HG03025 (cell line): ENCODE data around the gene G3BP2.

ENCODE experiments used
- ATAC-seq: cut with Tn5 transposase; IDR thresholded peaks from one replicate; pipeline ENCODE4 v1.9.1; 2021; ENCODE audit warnings: mild to moderate bottlenecking, moderate library complexity; ENCODE audit not compliant: unreplicated experiment, low FRiP score

Gene G3BP2

DNA sequence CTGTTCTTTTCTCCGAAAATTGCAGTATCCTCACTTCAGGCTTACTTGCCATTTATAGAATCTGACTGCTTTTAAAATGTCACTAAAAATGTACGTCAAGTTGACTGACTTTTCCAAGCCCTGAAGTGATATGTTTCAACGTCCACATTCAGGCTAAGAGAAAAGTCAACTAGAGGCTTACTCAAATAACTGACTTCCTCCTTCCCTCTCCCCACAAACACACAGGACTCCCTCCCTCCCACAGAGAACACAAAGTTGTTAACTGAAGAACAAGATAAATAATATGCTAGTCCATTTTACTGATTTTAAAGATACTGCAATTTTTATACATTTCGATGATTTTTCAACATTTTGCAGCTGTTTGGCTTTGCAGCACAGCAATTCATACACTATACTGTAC lies 29.1 kb downstream of the G3BP2 start:
- no peak for ATAC-seq

DNA sequence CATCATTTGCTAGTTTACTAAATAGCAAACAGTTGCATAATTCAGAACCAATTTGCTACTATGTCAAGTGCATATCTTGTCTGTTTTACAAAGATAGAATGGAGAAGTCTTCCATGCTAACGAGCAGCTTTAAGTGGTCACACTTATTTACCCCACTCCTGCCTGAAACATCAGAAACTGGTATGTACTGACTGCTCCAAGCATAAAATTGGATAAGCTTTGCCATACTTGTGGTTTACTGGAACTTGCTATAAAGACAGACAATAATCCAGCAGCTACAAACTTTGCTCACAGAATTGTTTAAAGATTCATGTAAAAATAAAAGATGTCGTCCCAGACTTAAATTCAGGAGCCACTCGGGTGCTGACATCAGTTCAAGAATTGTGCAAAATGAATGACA lies 29.6 kb downstream of the G3BP2 start:
- ATAC-seq = no peak

DNA sequence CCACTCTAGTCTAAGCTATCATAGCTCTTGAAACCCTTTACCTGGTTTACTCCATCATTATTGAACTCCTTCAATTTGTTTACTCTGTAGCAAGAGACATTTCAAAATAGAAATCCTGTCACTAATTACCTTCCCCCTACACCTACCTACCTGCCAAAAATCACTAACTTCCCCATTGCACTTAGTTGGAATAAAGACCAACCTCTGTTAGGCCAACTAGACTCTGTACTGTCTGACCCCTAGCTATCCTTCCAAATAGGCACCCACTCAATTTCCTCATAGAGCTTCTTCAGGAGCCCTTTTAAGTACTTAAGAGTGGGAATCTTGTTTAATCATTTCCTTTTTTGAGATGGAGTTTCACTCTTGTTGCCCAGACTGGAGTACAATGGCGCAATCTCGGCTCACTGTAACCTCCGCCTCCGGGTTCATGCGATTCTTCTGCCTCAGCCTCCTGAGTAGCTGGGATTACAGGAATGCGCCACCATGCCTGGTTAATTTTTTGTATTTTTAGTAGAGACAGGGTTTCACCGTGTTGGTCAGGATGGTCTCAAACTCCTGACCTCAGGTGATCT lies 34.0 kb downstream of the G3BP2 start:
- ATAC-seq = no peak

DNA sequence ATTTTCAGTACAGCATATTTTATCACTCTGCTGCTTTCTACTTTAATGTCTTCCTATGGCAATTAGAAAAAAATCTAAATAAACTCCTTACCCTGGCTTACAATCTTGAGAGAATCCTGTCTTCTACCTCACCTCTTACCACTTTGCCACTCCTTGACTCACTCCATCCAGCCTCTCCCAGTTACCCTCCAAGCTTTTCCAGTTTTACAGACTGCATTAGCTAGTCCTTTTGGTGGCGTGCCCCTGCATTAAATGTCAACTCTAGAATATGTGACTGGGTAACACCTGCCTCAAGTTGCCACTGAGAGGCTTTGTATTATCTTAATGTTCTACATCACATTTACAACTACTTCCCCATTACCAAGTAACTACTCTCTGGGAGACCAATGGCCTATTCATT lies 35.4 kb downstream of the G3BP2 start:
- no peak for ATAC-seq

DNA sequence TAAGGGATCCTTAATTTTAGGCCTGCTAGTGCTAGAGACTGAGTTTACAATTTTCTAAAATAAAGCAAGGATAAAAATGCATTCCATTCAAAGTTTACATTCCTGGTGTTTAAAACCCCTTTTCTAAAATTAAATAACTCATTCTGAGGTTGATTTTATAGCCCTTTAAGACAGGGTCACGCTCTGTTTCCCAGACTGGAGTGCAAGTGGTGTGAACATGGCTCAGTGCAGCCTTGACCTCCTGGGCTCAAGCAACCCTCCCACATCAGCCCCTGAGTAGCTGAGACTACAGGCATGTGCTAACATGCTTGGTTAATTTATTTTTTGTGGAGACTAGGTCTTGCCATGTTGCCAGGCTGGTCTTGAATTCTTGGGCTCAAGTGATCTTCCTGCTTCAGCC lies 36.0 kb downstream of the G3BP2 start:
- ATAC-seq = no peak

DNA sequence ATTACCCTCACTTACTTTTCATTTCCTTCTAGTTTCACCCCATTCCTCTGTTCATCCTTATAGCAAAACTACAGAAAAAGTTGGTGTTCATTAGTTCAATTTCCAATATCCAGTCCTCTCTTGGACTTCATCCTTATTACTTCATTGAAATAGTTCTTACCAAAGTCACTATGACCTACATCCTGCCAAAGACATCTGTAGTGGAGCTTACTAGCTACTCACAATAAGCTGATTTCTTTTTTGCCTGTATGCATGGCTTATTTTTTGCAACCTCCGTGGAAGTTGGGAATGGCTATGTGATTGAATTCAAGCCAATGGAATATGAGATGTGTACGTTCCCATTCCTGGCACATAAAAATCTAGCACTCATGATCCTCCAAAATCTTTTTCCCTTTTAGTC lies 38.3 kb downstream of the G3BP2 start:
- no peak for ATAC-seq

- ATAC-seq = no peak
These were observed 38.9 kb downstream of the G3BP2 start for GRCh38 chr4:75634281-75634680.

DNA sequence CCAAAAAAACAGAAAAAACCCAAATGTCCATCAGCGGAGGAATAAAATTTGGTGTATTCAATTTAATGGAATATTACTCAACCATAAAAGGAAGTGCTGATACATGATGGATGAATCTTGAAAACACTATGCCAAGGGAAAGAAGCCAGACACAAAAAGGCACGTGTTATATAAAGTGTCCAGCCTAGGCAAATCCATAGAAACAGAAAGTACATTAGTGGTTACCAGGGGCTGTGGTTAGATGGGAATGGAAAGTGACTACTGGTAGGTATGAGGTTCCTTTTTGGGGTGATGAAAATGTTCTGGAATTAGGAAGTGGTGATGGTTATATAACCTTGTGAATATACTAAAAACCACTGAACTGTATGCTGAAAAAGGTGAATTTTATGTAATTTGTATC lies 39.4 kb downstream of the G3BP2 start:
- ATAC-seq = no peak

DNA sequence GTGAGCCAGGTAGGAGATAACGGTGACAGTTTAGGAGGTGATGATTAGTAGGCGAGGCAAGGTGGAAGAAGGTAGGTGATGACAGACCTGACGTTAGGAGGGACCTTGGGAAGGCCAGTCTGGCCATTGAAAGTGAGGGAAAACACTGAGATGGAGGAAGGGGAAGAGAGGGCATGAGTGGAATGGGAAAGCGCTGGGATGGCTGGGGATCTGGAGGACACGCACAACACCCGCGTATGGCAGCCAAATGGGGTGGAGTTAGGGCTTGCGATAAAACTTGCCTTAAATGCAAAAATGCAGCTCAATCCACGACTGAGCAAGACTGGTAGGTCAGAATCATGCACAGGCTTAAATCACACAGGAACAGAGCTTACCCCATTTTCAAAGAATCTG lies 42.3 kb downstream of the G3BP2 start:
- ATAC-seq = no peak

- peak; percentile 100 for ATAC-seq
These were observed 42.9 kb downstream of the G3BP2 start, which contains the start of gene CDKL2 for GRCh38 chr4:75630174-75630936. Gene CDKL2, minus strand, starts transcription at chr4:75630528. Its CDS starts 4,540 bp downstream, at chr4:75625988.

DNA sequence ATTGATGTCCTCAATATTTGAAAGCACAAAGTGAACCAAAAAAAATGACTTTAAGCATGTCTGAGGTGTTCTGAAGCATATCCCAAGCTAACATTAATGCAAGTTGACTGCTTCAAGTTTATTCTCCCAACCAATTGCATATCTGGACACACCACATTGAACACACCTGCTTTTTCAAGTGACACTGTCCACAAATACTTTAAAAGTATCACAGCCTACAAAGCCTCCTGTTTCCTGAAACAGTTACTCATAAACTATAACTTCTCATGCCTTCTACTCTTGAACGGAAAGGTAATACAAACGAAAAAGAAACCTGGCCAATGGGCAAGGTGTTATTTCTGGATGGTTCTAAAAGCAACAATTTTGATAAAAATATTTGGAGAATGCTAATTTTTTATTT lies 44.0 kb downstream of the G3BP2 start:
- no peak for ATAC-seq

DNA sequence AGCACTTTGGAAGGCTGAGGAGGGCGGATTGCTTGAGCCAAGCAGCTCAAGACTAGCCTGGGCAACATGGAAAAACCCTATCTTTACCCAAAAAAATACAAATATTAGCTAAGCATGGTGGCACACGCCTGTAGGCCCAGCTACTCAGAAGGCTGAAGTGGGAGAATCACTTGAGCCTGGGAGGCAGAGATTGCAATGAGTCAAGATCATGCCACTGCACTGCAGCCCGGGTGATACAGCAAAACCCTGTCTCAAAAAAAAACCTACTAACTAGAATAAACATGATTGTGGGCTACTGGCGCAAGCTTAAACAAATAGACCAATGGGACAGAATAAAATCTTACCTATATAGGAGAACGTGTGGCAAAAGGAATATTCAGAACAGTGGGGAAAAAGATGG lies 50.2 kb downstream of the G3BP2 start:
- ATAC-seq = no peak

- ATAC-seq = no peak
These were observed 51.5 kb downstream of the G3BP2 start for GRCh38 chr4:75621715-75622114.

DNA sequence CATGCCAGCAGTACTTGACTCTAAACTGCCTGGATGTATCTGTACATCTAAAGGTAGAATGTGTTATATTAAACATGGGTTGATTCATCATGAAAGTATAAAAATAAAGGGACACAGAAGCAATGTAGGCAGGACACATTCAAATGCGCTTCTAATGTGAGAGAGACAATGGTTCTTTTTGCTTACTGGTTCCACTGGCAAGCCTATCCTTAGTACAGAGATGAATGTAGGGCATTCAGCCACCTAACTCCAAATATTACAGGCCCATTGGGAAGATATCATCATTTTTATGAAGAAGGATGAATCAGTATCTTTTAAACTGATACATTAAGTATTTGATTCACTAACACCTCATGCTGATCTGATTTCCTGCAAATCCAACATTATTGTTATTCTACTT lies 60.9 kb downstream of the G3BP2 start:
- ATAC-seq = no peak

GRCh38 chr4:75605928-75606327 lies 67.3 kb downstream of the G3BP2 start:
- ATAC-seq = no peak

- ATAC-seq = no peak
These were observed 73.6 kb downstream of the G3BP2 start for GRCh38 chr4:75599647-75600046.

GRCh38 chr4:75598390-75598789 lies 74.8 kb downstream of the G3BP2 start:
- no peak for ATAC-seq

GRCh38 chr4:75596061-75596460 lies 77.2 kb downstream of the G3BP2 start:
- ATAC-seq = no peak

- ATAC-seq = no peak
These were observed 79.8 kb downstream of the G3BP2 start for GRCh38 chr4:75593393-75593792.
